Upper lobe of right lung (tissue), 1 donor: Measurements from ENCODE around the gene DIDO1. TPM values are rescaled to one million over a fixed set of nuclear protein-coding genes. Genes with fewer than 3 reads are reported as not detected.

Source experiments
- ATAC-seq: fragments of 200-7000 bp; cut with Tn5 transposase; one replicate; pipeline ENCODE4 v1.9.1; 2020; ENCODE audit warnings: mild to moderate bottlenecking, moderate library complexity
- DNase-seq: peaks from one replicate; pipeline ENCODE4 v3.0.0-alpha.2; 2020
- H3K27ac ChIP-seq: fragments of 200-600 bp; one replicate; pipeline ENCODE4 v1.8.0; 2022
- H3K27me3 ChIP-seq: fragments of 200-600 bp; one replicate; pipeline ENCODE4 v1.8.0; 2022; ENCODE audit warnings: mild to moderate bottlenecking
- H3K36me3 ChIP-seq: fragments of 200-600 bp; one replicate; pipeline ENCODE4 v1.8.0; 2022
- H3K4me1 ChIP-seq: fragments of 200-600 bp; one replicate; pipeline ENCODE4 v1.8.0; 2022
- H3K4me3 ChIP-seq: fragments of 200-600 bp; one replicate; pipeline ENCODE4 v1.8.0; 2022; ENCODE audit warnings: mild to moderate bottlenecking
- H3K9me3 ChIP-seq: fragments of 200-600 bp; one replicate; pipeline ENCODE4 v1.8.0; 2022
- intact Hi-C: fragments of 100-400 bp; cut with DNase I; formaldehyde crosslinking; loops from one replicate; pipeline ENCODE4 v1.11.0; 2022
- total RNA-seq: library from RNA; stranded (reverse); fragmentation: NEBNext Ultra II Directional; extraction: Animal tissue kit (Norgen Biotek cat#: 25700); gene quantifications from one replicate; pipeline ENCODE4 v1.2.1, GENCODE V29; 2021
- TF ChIP-seq, protein P1 (sequence below): fragments of 200-600 bp; IDR thresholded peaks from one replicate; pipeline ENCODE4 v1.8.0; 2022; ENCODE audit warnings: antibody characterized with exemption
- donor health status: DM: no; HTN: yes; CAD: no; lungs with severe emphysema.

DIDO1 gene
- total RNA-seq, 1 donor from 2014 or later: 55.5 TPM

DNA sequence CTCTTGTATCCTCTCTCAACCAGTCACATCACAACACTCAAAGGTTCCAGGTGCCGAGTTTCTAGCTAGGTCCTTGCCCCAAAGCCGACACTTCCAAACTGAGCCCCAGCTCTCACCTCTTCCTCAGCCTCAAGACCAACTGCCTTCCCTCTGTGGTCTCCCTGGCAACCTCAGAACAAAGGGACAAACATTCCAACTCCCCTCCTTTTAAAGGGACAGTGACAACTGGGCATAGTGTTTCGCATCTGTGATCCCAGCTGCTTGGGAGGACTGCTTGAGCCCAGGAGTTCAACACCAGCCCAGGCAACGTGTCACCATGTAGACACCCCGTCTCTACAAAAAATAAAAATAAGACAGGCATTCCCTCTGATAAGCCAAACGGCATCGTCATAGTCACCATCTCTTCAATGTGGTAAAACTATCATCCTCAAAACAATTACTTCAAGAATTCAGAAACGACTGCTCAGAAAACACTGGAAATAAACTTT is 11.3 kb downstream of the DIDO1 start:
- H3K27me3 ChIP-seq: no peaks in the 10 kb centered on the region
- peak; percentile 75 for ATAC-seq
- no peak overlapping the region for H3K4me3 ChIP-seq
- H3K27ac ChIP-seq: peak overlapping the region; percentile 42
- intact Hi-C loops: no loop called here
- no peaks in the 10 kb centered on the region for H3K9me3 ChIP-seq
- DNase-seq: no peak
- peaks cover 42% of the 10 kb centered on the region for H3K36me3 ChIP-seq
- peaks cover 72% of the 10 kb centered on the region for H3K4me1 ChIP-seq
- TF ChIP-seq, protein P1, sequence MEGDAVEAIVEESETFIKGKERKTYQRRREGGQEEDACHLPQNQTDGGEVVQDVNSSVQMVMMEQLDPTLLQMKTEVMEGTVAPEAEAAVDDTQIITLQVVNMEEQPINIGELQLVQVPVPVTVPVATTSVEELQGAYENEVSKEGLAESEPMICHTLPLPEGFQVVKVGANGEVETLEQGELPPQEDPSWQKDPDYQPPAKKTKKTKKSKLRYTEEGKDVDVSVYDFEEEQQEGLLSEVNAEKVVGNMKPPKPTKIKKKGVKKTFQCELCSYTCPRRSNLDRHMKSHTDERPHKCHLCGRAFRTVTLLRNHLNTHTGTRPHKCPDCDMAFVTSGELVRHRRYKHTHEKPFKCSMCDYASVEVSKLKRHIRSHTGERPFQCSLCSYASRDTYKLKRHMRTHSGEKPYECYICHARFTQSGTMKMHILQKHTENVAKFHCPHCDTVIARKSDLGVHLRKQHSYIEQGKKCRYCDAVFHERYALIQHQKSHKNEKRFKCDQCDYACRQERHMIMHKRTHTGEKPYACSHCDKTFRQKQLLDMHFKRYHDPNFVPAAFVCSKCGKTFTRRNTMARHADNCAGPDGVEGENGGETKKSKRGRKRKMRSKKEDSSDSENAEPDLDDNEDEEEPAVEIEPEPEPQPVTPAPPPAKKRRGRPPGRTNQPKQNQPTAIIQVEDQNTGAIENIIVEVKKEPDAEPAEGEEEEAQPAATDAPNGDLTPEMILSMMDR: no peak

DNA sequence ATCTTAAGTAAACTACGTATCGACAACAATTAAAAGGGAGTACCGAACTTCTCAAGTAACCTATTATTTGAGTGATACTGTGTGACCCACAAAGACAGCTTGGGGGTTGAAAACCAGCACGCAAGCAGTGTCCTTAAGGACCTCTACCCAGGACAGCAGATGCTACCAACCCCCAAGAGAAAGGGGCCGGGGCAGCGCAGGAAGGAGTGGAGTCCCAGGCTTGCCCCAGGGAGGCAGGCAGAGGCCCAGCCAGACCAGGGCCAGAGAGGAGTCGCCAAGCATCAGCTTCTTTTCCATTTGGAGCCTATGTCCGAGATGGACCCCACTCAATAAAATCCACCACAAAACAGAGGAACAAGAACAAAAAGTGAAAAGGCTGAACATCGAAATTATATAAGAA is 11.9 kb downstream of the DIDO1 start:
- TF ChIP-seq, protein P1: no peak
- intact Hi-C loops: no loop called here
- Histone ChIP-seq H3K27me3 (no peaks in the 10 kb centered on the region), H3K27ac (peak overlapping the region; percentile 42), H3K9me3 (no peaks in the 10 kb centered on the region), H3K4me3 (no peak overlapping the region), H3K36me3 (peaks cover 48% of the 10 kb centered on the region), H3K4me1 (peaks cover 66% of the 10 kb centered on the region)
- DNase-seq (no peak), ATAC-seq (no peak)

DNA sequence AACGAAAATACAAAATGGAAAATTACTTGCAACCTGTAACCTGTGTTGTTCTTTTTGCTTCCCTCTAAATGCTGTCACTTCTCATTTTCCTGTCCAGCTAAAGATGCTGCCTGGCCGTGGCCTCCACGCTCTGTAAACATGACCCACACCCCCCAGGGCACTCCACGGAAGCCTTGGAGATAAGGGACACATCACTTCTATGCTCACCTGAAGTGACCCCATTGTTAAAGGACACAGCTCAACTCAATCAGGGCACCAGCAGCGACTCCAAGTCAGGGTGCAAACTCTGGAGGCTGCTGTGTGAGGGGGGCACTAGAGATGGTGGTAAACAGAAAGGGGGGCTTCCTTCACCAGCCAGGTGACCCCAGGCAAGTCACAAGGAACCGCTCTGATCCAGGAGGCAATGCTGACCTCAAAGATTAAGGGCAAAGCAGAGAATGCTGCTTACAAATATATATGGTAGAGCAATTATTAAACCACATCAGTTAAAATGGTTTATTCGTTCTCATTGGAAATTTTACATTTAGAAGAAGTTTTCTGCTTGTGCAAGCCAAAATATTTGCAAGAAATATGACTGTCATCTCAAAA is 13.2 kb downstream of the DIDO1 start:
- peaks cover 53% of the 10 kb centered on the region for H3K4me1 ChIP-seq
- no peaks in the 10 kb centered on the region for H3K27me3 ChIP-seq
- intact Hi-C loops: no loop called here
- TF ChIP-seq, protein P1: no peak
- ATAC-seq (no peak), DNase-seq (no peak)
- H3K9me3 ChIP-seq: no peaks in the 10 kb centered on the region
- H3K27ac ChIP-seq: no peak overlapping the region
- H3K4me3 ChIP-seq: no peak overlapping the region
- peaks cover 61% of the 10 kb centered on the region for H3K36me3 ChIP-seq

DNA sequence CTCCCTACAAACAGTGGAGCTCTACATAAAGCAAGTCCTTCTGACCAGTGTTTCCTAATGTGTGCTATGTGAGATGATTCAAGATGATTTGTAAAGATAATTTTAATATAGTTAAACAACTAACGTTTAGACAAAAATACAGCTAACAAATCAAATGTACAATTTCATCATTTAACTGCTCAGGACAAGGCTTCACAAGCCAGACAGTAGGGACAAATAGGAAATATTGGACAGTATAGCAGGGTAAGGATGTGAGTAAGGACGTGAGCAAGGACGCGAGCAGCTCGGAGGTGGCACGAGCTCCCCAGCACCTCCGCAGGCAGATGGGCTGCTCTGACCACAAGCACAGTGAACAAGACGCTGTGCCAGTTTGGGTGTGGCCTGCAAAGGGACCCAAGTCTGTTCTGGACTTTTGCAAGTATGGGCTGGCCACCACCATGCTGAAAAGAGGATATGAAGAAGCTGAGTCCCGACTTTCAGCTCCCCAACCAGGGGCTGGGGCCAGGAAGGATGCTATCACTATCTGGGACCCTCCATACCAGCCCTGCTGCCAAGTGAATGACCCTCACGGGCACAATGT is 14.5 kb downstream of the DIDO1 start:
- ATAC-seq: no peak
- H3K4me3 ChIP-seq: no peak overlapping the region
- H3K27me3 ChIP-seq: no peaks in the 10 kb centered on the region
- intact Hi-C loops: no loop called here
- peaks cover 39% of the 10 kb centered on the region for H3K4me1 ChIP-seq
- TF ChIP-seq, protein P1: no peak
- no peaks in the 10 kb centered on the region for H3K9me3 ChIP-seq
- H3K27ac ChIP-seq: no peak overlapping the region
- H3K36me3 ChIP-seq: peaks cover 74% of the 10 kb centered on the region
- DNase-seq: no peak

DNA sequence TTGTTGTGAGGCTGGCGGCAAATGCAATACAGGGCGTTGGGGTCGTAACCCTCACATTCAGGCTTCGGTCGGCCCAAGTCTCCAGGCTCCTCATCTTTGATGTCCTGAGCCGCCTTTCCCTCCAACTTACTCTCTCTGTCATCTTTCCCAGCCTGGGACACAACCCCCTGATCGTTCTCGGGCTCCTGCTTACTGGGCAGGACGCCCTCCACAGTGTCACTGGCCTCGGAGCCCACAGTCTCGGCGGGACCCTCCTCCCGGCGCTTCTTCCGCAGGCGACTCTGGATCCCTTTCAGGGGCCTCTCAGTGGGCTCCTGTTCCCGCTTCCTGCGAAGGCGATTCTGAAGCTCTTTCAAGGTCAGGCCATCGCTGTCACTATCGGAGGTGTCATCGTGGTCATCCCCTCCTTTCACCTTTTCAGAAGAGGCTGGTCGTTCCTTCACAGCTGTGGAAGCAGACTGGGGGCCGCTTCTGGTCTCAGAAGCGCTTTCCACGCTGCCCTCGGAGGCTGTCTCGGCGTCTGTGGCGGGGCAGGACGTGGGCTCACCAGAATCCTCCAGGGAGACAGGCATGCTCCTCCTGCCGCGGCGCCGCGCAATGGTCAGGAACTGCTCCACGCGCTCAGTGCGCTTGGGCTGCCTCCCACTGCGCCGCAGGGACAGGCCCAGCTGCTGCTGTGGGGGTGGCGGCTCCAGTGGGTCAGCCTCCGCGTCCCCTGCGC is 15.4 kb downstream of the DIDO1 start:
- DNase-seq: no peak
- H3K36me3 ChIP-seq: peaks cover 83% of the 10 kb centered on the region
- TF ChIP-seq, protein P1: no peak
- ATAC-seq: no peak
- no peaks in the 10 kb centered on the region for H3K27me3 ChIP-seq
- intact Hi-C loops: no loop called here
- no peak overlapping the region for H3K27ac ChIP-seq
- H3K9me3 ChIP-seq: no peaks in the 10 kb centered on the region
- H3K4me1 ChIP-seq: peaks cover 31% of the 10 kb centered on the region
- H3K4me3 ChIP-seq: no peak overlapping the region
